ENCODE data around the gene ZIC1.

ZIC1 gene

DNA sequence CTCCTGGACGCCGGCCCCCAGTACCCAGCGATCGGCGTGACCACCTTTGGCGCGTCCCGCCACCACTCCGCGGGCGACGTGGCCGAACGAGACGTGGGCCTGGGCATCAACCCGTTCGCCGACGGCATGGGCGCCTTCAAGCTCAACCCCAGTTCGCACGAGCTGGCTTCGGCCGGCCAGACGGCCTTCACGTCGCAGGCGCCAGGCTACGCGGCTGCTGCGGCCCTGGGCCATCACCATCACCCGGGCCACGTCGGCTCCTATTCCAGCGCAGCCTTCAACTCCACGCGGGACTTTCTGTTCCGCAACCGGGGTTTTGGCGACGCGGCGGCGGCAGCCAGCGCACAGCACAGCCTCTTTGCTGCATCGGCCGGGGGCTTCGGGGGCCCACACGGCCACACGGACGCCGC lies 956 bp downstream of the ZIC1 start:
- no peak overlapping the region for H3K27ac ChIP-seq (ENCODE audit: low read depth, low read length)
- no peak overlapping the region for H2BK5ac ChIP-seq (ENCODE audit: low read depth, low read length, poor library complexity)
- H2BK120ac ChIP-seq (ENCODE audit: insufficient read depth, low read length, poor library complexity), result no peak overlapping the region
- no peak overlapping the region for H4K91ac ChIP-seq (ENCODE audit: low read depth, low read length)
- peaks cover 88% of the 10 kb centered on the region for H3K27me3 ChIP-seq (ENCODE audit: insufficient read depth, low read length)
- no peak overlapping the region for H3K14ac ChIP-seq (ENCODE audit: low read length)
- no peak overlapping the region for H4K8ac ChIP-seq (ENCODE audit: low read depth, low read length)
- H3K79me2 ChIP-seq (ENCODE audit: control insufficient read depth, insufficient read depth, low read length, poor library complexity), result no peaks in the 10 kb centered on the region
- peaks cover 2 to 12% of the 10 kb centered on the region in 2 experiments for H3K4me1 ChIP-seq (ENCODE audit: control insufficient read depth in 1 of 2, insufficient read depth in 2 of 2, low read length in 2 of 2)
- DNase-seq, result no peak
- H3K4ac ChIP-seq (ENCODE audit: low read depth, low read length), result no peak overlapping the region
- WGBS (ENCODE audit: extremely low coverage, insufficient coverage, insufficient read length), result no CpG with 5 or more reads among the region's 52 CpGs
- no peak overlapping the region for H4K12ac ChIP-seq (ENCODE audit: low read depth, low read length)
- H3K23ac ChIP-seq (ENCODE audit: low read length), result no peak overlapping the region
- no peak overlapping the region for H2AK5ac ChIP-seq (ENCODE audit: low read length)
- H3K79me1 ChIP-seq (ENCODE audit: low read length), result no peaks in the 10 kb centered on the region
- peaks cover 13% of the 10 kb centered on the region for H3K9me3 ChIP-seq (ENCODE audit: insufficient read depth, low read depth, low read length)
- H3K36me3 ChIP-seq (ENCODE audit: control insufficient read depth in 1 of 2, insufficient read depth in 2 of 2, low read length in 2 of 2), result no peaks in the 10 kb centered on the region
- H3K4me2 ChIP-seq (ENCODE audit: low read length), result peak overlapping the region; percentile 56
- H3K9ac ChIP-seq (ENCODE audit: low read length), result no peak overlapping the region
- H3K18ac ChIP-seq (ENCODE audit: low read length), result no peak overlapping the region
- no peak overlapping the region for H2AFZ ChIP-seq (ENCODE audit: insufficient read depth, low read length, poor library complexity)
- no peak overlapping the region for H2BK12ac ChIP-seq (ENCODE audit: low read length)
- no peak overlapping the region for H3K4me3 ChIP-seq (ENCODE audit: low read depth, low read length)

DNA sequence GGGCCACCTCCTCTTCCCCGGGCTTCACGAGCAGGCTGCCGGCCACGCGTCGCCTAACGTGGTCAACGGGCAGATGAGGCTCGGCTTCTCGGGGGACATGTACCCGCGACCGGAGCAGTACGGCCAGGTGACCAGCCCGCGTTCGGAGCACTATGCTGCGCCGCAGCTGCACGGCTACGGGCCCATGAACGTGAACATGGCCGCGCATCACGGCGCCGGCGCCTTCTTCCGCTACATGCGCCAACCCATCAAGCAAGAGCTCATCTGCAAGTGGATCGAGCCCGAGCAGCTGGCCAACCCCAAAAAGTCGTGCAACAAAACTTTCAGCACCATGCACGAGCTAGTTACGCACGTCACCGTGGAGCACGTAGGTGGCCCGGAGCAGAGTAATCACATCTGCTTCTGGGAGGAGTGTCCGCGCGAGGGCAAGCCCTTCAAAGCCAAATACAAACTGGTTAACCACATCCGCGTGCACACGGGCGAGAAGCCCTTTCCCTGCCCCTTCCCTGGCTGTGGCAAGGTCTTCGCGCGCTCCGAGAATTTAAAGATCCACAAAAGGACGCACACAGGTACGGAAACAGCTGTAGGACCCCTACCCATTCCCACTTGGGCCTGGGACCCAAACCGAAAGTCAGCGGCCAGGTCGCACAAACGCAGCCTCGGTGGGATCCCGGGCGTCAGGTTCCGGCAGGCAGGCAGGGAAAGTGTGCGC lies 1.5 kb downstream of the ZIC1 start:
- no peak for DNase-seq
- Histone ChIP-seq H3K18ac (ENCODE audit: low read length) (no peak overlapping the region), H3K9ac (ENCODE audit: low read length) (no peak overlapping the region), H3K4ac (ENCODE audit: low read depth, low read length) (no peak overlapping the region), H3K79me1 (ENCODE audit: low read length) (no peaks in the 10 kb centered on the region), H2BK5ac (ENCODE audit: low read depth, low read length, poor library complexity) (no peak overlapping the region), H3K4me1 (ENCODE audit: control insufficient read depth in 1 of 2, insufficient read depth in 2 of 2, low read length in 2 of 2) (peaks cover 2 to 12% of the 10 kb centered on the region in 2 experiments), H2AFZ (ENCODE audit: insufficient read depth, low read length, poor library complexity) (no peak overlapping the region), H3K27ac (ENCODE audit: low read depth, low read length) (no peak overlapping the region), H3K36me3 (ENCODE audit: control insufficient read depth in 1 of 2, insufficient read depth in 2 of 2, low read length in 2 of 2) (no peaks in the 10 kb centered on the region), H3K9me3 (ENCODE audit: insufficient read depth, low read depth, low read length) (peaks cover 15% of the 10 kb centered on the region), H4K8ac (ENCODE audit: low read depth, low read length) (no peak overlapping the region), H3K23ac (ENCODE audit: low read length) (no peak overlapping the region), H2AK5ac (ENCODE audit: low read length) (no peak overlapping the region), H3K4me3 (ENCODE audit: low read depth, low read length) (peak overlapping the region; percentile 3), H3K79me2 (ENCODE audit: control insufficient read depth, insufficient read depth, low read length, poor library complexity) (no peaks in the 10 kb centered on the region), H3K14ac (ENCODE audit: low read length) (no peak overlapping the region), H2BK120ac (ENCODE audit: insufficient read depth, low read length, poor library complexity) (no peak overlapping the region), H4K91ac (ENCODE audit: low read depth, low read length) (no peak overlapping the region), H3K27me3 (ENCODE audit: insufficient read depth, low read length) (peaks cover 86% of the 10 kb centered on the region), H3K4me2 (ENCODE audit: low read length) (peak overlapping the region; percentile 56), H4K12ac (ENCODE audit: low read depth, low read length) (no peak overlapping the region), H2BK12ac (ENCODE audit: low read length) (no peak overlapping the region)
- WGBS (ENCODE audit: extremely low coverage, insufficient coverage, insufficient read length), result no CpG with 5 or more reads among the region's 61 CpGs

DNA sequence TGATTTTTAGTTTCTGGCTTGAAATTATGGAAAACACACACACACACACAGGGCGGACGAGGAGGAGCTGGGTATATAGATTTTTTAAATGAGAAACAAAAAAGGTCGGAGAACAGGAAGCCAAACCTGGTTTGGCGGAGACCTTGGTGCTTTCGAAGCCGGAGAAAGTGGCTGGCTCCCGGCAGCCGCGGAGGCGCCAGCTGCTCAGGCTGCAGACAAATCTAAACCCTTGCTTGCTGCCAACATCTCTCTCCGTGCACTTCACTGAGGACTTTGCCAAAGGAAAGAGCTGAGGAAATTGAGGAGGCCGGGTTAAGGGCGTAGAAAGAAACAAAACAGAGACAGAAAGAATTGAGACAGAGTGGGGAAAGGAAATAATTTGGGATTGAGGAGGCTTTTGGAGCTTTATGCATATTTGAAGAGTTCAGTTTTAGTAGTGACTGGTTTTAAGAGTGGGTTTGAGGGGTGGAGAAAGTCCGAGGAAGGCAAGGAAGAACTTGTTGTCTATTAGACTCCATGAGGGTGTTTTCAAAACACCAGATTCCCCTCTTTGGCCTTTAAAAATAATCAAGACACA lies 2.2 kb downstream of the ZIC1 start:
- no CpG with 5 or more reads among the region's 14 CpGs for WGBS (ENCODE audit: extremely low coverage, insufficient coverage, insufficient read length)
- no peak overlapping the region for H3K4me3 ChIP-seq (ENCODE audit: low read depth, low read length)

DNA sequence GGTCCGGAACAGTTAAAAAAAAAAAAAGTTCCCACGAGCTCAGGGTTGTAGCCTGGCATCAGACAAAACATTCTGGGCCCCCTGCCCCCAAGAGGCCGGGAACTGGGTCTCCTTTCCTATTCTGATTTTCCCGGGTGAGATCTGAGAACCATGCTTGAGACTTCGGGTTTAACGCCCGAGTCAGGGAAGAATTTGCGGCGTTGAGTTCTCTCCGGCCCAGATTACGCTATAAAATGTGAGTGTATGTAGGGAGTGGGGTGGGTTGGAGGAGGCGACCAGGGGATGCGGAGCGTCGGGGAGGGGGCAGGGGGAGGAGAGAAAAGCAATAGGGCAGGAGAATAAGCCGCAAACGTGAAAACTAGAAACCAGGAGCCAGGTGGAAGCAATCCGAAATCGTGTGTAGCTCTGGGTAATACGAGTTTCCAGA lies 2.7 kb downstream of the ZIC1 start:
- Histone ChIP-seq H3K4ac (ENCODE audit: low read depth, low read length) (no peak overlapping the region), H3K4me1 (ENCODE audit: control insufficient read depth in 1 of 2, insufficient read depth in 2 of 2, low read length in 2 of 2) (peaks cover 2 to 12% of the 10 kb centered on the region in 2 experiments), H3K36me3 (ENCODE audit: control insufficient read depth in 1 of 2, insufficient read depth in 2 of 2, low read length in 2 of 2) (no peaks in the 10 kb centered on the region), H3K79me2 (ENCODE audit: control insufficient read depth, insufficient read depth, low read length, poor library complexity) (no peaks in the 10 kb centered on the region), H2AK5ac (ENCODE audit: low read length) (no peak overlapping the region), H4K8ac (ENCODE audit: low read depth, low read length) (no peak overlapping the region), H3K27me3 (ENCODE audit: insufficient read depth, low read length) (peaks cover 74% of the 10 kb centered on the region), H2BK12ac (ENCODE audit: low read length) (no peak overlapping the region), H3K4me3 (ENCODE audit: low read depth, low read length) (no peak overlapping the region), H3K18ac (ENCODE audit: low read length) (no peak overlapping the region), H3K27ac (ENCODE audit: low read depth, low read length) (no peak overlapping the region), H3K23ac (ENCODE audit: low read length) (no peak overlapping the region), H2BK5ac (ENCODE audit: low read depth, low read length, poor library complexity) (no peak overlapping the region), H2BK120ac (ENCODE audit: insufficient read depth, low read length, poor library complexity) (no peak overlapping the region), H2AFZ (ENCODE audit: insufficient read depth, low read length, poor library complexity) (no peak overlapping the region), H3K9me3 (ENCODE audit: insufficient read depth, low read depth, low read length) (peaks cover 15% of the 10 kb centered on the region), H3K79me1 (ENCODE audit: low read length) (no peaks in the 10 kb centered on the region), H3K14ac (ENCODE audit: low read length) (no peak overlapping the region), H4K12ac (ENCODE audit: low read depth, low read length) (no peak overlapping the region), H3K9ac (ENCODE audit: low read length) (no peak overlapping the region), H4K91ac (ENCODE audit: low read depth, low read length) (no peak overlapping the region), H3K4me2 (ENCODE audit: low read length) (no peak overlapping the region)
- DNase-seq, result no peak
- no CpG with 5 or more reads among the region's 20 CpGs for WGBS (ENCODE audit: extremely low coverage, insufficient coverage, insufficient read length)

More for the DNA sequence above, 2.2 kb downstream of the ZIC1 start:
- peaks cover 2 to 12% of the 10 kb centered on the region in 2 experiments for H3K4me1 ChIP-seq (ENCODE audit: control insufficient read depth in 1 of 2, insufficient read depth in 2 of 2, low read length in 2 of 2)
- H3K23ac ChIP-seq (ENCODE audit: low read length), result no peak overlapping the region
- H4K91ac ChIP-seq (ENCODE audit: low read depth, low read length), result no peak overlapping the region
- no peak overlapping the region for H2BK12ac ChIP-seq (ENCODE audit: low read length)
- no peak overlapping the region for H4K12ac ChIP-seq (ENCODE audit: low read depth, low read length)
- H3K18ac ChIP-seq (ENCODE audit: low read length), result no peak overlapping the region
- H3K79me1 ChIP-seq (ENCODE audit: low read length), result no peaks in the 10 kb centered on the region
- H3K14ac ChIP-seq (ENCODE audit: low read length), result no peak overlapping the region
- H2AK5ac ChIP-seq (ENCODE audit: low read length), result no peak overlapping the region
- H3K27me3 ChIP-seq (ENCODE audit: insufficient read depth, low read length), result peaks cover 79% of the 10 kb centered on the region
- no peaks in the 10 kb centered on the region for H3K79me2 ChIP-seq (ENCODE audit: control insufficient read depth, insufficient read depth, low read length, poor library complexity)
- no peak overlapping the region for H2BK5ac ChIP-seq (ENCODE audit: low read depth, low read length, poor library complexity)
- no peak for DNase-seq
- H3K4me2 ChIP-seq (ENCODE audit: low read length), result peak overlapping the region; percentile 56
- H3K9me3 ChIP-seq (ENCODE audit: insufficient read depth, low read depth, low read length), result peaks cover 15% of the 10 kb centered on the region
- H2AFZ ChIP-seq (ENCODE audit: insufficient read depth, low read length, poor library complexity), result no peak overlapping the region
- H3K4ac ChIP-seq (ENCODE audit: low read depth, low read length), result no peak overlapping the region
- H3K36me3 ChIP-seq (ENCODE audit: control insufficient read depth in 1 of 2, insufficient read depth in 2 of 2, low read length in 2 of 2), result no peaks in the 10 kb centered on the region
- H2BK120ac ChIP-seq (ENCODE audit: insufficient read depth, low read length, poor library complexity), result no peak overlapping the region
- no peak overlapping the region for H3K27ac ChIP-seq (ENCODE audit: low read depth, low read length)
- H4K8ac ChIP-seq (ENCODE audit: low read depth, low read length), result no peak overlapping the region
- no peak overlapping the region for H3K9ac ChIP-seq (ENCODE audit: low read length)
